ENCODE data around the gene GPC3.

GRCh38 chrX:133555782-133556458 is 429.5 kb downstream of the GPC3 start:
- TF ChIP-seq ZNF274 (IDR thresholded peaks at IDR 0.05; ENCODE audit: low read depth, low read length) (no peak), YY1 (IDR thresholded peaks at IDR 0.05; ENCODE audit: insufficient read depth, insufficient read length) (no peak)
